Measurements from ENCODE around the gene SRGAP2B. TPM values are rescaled to one million over a fixed set of nuclear protein-coding genes. Genes with fewer than 3 reads are reported as not detected.
"Not testable (repeated sequence)": the region's sequence is repeated elsewhere in the genome, so short reads cannot be mapped to it uniquely, and the experiment has no call there.

The SRGAP2B gene
- total and polyA plus RNA-seq, 4 experiments from 2014 or later, result 0.76 to 28.5 (median 14.3) TPM

DNA sequence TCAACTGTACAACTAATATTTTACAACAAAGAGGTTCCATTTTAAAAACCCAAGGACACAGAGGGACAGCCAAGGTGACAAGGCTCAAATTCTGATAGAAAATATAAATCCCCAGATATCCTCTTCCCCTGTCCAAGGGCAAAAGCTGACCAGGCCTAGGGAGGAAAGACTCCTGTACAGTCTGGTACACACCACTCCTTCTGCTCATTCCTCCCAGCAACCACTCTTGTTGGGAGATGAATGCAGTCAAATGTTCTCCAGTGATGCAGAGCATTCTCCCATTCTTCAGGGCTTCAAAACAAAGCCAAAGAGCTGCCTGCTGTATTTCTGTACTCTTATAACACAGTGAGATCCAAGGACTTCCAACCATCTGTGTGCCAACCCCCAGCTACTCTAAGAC is 69.8 kb downstream of the SRGAP2B start:
- H3K4me3 Mint-ChIP-seq; H3K4me1 ChIP-seq (ENCODE audit: insufficient read depth, low read length); intact Hi-C loops (cut with micrococcal nuclease); H3K36me3 Mint-ChIP-seq; H3K9me3 Mint-ChIP-seq; H3K4me3 ChIP-seq (ENCODE audit: low read length in 2 of 2); POLR2A ChIA-PET (ENCODE audit: partially characterized antibody); H3K9me3 ChIP-seq (ENCODE audit: control insufficient read depth in 1 of 2, low read length in 2 of 2); CTCF ChIA-PET (ENCODE audit: partially characterized antibody); H3K4me1 Mint-ChIP-seq; H3K27me3 ChIP-seq (ENCODE audit: insufficient read depth, low read length); H3K27ac ChIP-seq (ENCODE audit: low read depth, low read length); H3K36me3 ChIP-seq (ENCODE audit: insufficient read depth, low read length); H3K27me3 Mint-ChIP-seq; H3K27ac Mint-ChIP-seq; DNase-seq: not testable (repeated sequence)

DNA sequence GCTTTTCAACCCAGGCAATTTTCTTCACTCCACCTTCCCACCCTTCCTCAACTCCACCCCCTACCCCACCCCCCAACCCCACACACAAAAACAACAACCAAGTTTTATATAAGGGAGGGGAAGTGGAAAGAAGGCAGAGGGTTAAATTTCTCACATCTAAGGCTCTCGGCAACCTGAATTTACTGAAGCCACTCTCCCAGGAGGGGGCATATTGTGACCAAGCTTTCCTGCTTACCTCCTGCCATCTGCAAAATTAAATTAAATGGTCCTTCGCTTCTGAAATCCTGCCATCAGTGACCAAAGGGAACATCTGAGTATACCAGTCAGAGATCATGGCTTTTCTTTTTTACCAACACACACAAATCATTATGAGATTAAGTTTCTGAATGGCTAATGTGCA is 72.9 kb downstream of the SRGAP2B start:
- H3K36me3 Mint-ChIP-seq; intact Hi-C loops (cut with micrococcal nuclease); DNase-seq; H3K4me1 ChIP-seq (ENCODE audit: insufficient read depth, low read length); H3K36me3 ChIP-seq (ENCODE audit: insufficient read depth, low read length); H3K27ac Mint-ChIP-seq; H3K9me3 Mint-ChIP-seq; H3K4me1 Mint-ChIP-seq; H3K27me3 ChIP-seq (ENCODE audit: insufficient read depth, low read length); H3K4me3 Mint-ChIP-seq; POLR2A ChIA-PET (ENCODE audit: partially characterized antibody); H3K9me3 ChIP-seq (ENCODE audit: control insufficient read depth in 1 of 2, low read length in 2 of 2); H3K27ac ChIP-seq (ENCODE audit: low read depth, low read length); CTCF ChIA-PET (ENCODE audit: partially characterized antibody); H3K4me3 ChIP-seq (ENCODE audit: low read length in 2 of 2); H3K27me3 Mint-ChIP-seq: not testable (repeated sequence)

DNA sequence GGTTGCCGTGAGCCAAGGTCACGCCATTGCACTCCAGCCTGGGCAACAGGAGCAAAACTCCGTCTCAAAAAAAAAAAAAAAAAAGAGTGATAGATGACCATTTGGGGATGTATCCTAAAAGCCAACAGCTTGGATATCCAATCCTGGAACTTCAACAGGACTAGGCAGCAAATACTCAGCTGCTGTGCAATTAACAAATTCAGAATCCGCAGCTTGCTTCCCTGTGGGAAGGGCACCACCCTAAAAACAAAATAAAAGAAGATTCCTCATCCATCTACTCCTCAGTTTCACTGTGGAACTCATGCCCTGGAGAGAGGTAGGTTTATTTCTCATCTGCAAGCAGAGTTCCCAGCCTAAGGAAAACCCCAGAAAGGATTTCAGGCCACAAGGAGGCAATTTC is 73.4 kb downstream of the SRGAP2B start:
- H3K36me3 Mint-ChIP-seq; H3K9me3 ChIP-seq (ENCODE audit: control insufficient read depth in 1 of 2, low read length in 2 of 2); H3K27me3 ChIP-seq (ENCODE audit: insufficient read depth, low read length); H3K4me1 ChIP-seq (ENCODE audit: insufficient read depth, low read length); H3K36me3 ChIP-seq (ENCODE audit: insufficient read depth, low read length); H3K27me3 Mint-ChIP-seq; H3K9me3 Mint-ChIP-seq; H3K4me3 ChIP-seq (ENCODE audit: low read length in 2 of 2); DNase-seq; H3K4me1 Mint-ChIP-seq; POLR2A ChIA-PET (ENCODE audit: partially characterized antibody); H3K4me3 Mint-ChIP-seq; CTCF ChIA-PET (ENCODE audit: partially characterized antibody); intact Hi-C loops (cut with micrococcal nuclease); H3K27ac Mint-ChIP-seq; H3K27ac ChIP-seq (ENCODE audit: low read depth, low read length): not testable (repeated sequence)

DNA sequence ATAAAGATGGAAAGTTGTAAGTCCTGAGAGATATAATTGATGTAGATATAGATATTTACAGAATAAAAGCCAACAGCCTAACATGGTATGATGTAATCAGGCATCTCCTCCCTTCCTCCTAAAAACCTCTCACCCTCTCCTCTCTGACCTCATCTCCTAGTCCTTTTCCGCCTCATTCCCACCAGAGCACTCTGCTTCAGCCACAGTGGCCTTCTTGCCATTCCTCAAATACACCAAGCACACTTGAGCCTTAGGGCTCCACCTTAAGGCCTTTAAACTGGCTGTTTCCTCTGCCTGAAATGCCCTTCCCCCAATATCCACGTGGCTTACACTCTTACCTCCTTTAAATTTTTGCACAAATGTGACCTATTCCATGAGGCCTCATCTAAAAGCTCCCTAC is 75.4 kb downstream of the SRGAP2B start:
- H3K4me3 Mint-ChIP-seq; H3K4me1 Mint-ChIP-seq; H3K36me3 ChIP-seq (ENCODE audit: insufficient read depth, low read length); intact Hi-C loops (cut with micrococcal nuclease); POLR2A ChIA-PET (ENCODE audit: partially characterized antibody); H3K27me3 Mint-ChIP-seq; H3K4me3 ChIP-seq (ENCODE audit: low read length in 2 of 2); H3K9me3 ChIP-seq (ENCODE audit: control insufficient read depth in 1 of 2, low read length in 2 of 2); H3K27me3 ChIP-seq (ENCODE audit: insufficient read depth, low read length); H3K9me3 Mint-ChIP-seq; H3K27ac ChIP-seq (ENCODE audit: low read depth, low read length); H3K36me3 Mint-ChIP-seq; DNase-seq; CTCF ChIA-PET (ENCODE audit: partially characterized antibody); H3K4me1 ChIP-seq (ENCODE audit: insufficient read depth, low read length): not testable (repeated sequence)
- peak overlapping the region in 1 of 7 donors; percentile 42 for H3K27ac Mint-ChIP-seq

DNA sequence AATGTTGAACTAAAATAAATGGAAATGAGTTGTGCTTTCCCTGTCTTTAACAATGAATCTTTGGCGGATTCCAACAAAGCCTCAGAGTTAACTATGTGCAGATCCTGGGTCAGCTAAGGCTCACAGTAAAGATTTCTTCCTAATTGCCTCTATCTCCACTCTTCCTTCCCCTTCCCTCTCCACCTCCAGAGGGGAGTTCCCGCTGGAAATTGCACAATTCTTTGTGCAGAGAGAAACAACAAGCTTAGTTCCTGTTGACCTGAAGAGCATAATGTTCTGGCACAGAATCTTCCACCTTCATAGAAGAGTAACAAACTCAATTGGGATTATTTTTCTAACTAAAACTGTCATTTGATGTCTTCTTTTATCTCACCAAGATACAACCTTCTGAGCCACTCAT is 77.4 kb downstream of the SRGAP2B start:
- intact Hi-C loops (cut with micrococcal nuclease); H3K4me3 ChIP-seq (ENCODE audit: low read length in 2 of 2); H3K27ac Mint-ChIP-seq; H3K27ac ChIP-seq (ENCODE audit: low read depth, low read length); POLR2A ChIA-PET (ENCODE audit: partially characterized antibody); H3K9me3 Mint-ChIP-seq; H3K27me3 Mint-ChIP-seq; CTCF ChIA-PET (ENCODE audit: partially characterized antibody); H3K36me3 ChIP-seq (ENCODE audit: insufficient read depth, low read length); H3K9me3 ChIP-seq (ENCODE audit: control insufficient read depth in 1 of 2, low read length in 2 of 2); H3K4me3 Mint-ChIP-seq; H3K4me1 Mint-ChIP-seq; H3K36me3 Mint-ChIP-seq; H3K4me1 ChIP-seq (ENCODE audit: insufficient read depth, low read length); DNase-seq; H3K27me3 ChIP-seq (ENCODE audit: insufficient read depth, low read length): not testable (repeated sequence)

DNA sequence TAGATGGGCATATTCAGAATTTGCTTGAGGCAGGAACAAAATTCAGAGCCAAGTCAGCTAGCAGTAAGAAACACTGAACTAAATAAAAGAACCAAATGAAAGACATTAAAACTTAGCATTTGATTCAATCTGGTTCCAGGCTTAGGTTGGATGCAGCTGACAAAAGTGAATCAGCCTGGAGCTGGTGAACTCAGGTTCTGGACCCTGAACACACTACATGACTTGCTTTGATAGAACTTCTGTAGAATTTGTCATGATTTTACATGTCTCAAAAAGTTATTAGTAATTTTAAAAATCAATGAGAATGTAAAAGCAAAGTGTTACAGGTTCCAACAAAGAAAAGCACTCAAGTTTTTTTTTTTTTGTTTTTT is 78.7 kb downstream of the SRGAP2B start:
- H3K9me3 ChIP-seq (ENCODE audit: control insufficient read depth in 1 of 2, low read length in 2 of 2); H3K4me1 ChIP-seq (ENCODE audit: insufficient read depth, low read length); H3K27ac ChIP-seq (ENCODE audit: low read depth, low read length); CTCF ChIA-PET (ENCODE audit: partially characterized antibody); POLR2A ChIA-PET (ENCODE audit: partially characterized antibody); DNase-seq; H3K36me3 Mint-ChIP-seq; H3K4me1 Mint-ChIP-seq; H3K36me3 ChIP-seq (ENCODE audit: insufficient read depth, low read length); H3K4me3 Mint-ChIP-seq; H3K4me3 ChIP-seq (ENCODE audit: low read length in 2 of 2); intact Hi-C loops (cut with micrococcal nuclease); H3K27me3 ChIP-seq (ENCODE audit: insufficient read depth, low read length); H3K9me3 Mint-ChIP-seq; H3K27ac Mint-ChIP-seq; H3K27me3 Mint-ChIP-seq: not testable (repeated sequence)

DNA sequence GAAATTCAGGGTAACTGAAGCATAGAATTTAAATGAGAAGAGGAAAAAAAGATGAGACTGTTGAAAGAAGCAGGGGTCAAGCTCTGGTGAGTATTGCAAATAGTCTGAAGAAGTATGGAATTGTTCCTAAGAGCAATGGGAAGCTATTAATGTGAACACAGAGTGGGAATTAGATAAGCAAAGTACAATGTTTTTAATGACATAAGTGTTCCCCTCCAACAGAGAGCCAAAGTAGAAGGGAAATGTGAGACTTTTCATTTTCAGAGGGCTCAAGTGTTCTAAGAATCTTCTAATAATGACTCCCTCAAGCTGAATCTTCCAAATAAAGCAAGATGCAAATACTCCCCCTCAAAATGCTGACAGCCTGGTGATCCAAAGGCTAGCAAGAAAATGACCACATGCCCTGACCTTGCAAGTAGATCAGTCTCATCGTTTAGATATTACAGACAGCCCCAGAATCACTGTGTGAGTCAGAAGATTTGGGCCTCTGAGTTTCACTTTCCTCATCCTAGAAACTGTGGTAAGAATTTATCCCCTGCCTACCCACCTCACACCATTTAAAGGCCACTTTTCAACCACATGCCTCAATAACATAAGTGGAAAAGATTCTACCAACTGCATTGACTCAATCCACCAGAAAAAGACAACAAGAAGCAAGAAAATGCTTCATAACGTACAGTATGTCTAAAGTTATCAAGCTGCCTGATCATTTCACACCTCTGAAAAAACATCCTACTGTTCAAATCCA is 79.2 kb downstream of the SRGAP2B start:
- H3K9me3 ChIP-seq (ENCODE audit: control insufficient read depth in 1 of 2, low read length in 2 of 2); H3K4me3 Mint-ChIP-seq; CTCF ChIA-PET (ENCODE audit: partially characterized antibody); H3K4me1 Mint-ChIP-seq; POLR2A ChIA-PET (ENCODE audit: partially characterized antibody); DNase-seq; H3K9me3 Mint-ChIP-seq; H3K4me3 ChIP-seq (ENCODE audit: low read length in 2 of 2); intact Hi-C loops (cut with micrococcal nuclease); H3K4me1 ChIP-seq (ENCODE audit: insufficient read depth, low read length); H3K27ac ChIP-seq (ENCODE audit: low read depth, low read length); H3K36me3 ChIP-seq (ENCODE audit: insufficient read depth, low read length); H3K27me3 Mint-ChIP-seq; H3K27me3 ChIP-seq (ENCODE audit: insufficient read depth, low read length); H3K36me3 Mint-ChIP-seq: not testable (repeated sequence)
- H3K27ac Mint-ChIP-seq, result peak overlapping the region in 1 of 7 donors; percentile 74

DNA sequence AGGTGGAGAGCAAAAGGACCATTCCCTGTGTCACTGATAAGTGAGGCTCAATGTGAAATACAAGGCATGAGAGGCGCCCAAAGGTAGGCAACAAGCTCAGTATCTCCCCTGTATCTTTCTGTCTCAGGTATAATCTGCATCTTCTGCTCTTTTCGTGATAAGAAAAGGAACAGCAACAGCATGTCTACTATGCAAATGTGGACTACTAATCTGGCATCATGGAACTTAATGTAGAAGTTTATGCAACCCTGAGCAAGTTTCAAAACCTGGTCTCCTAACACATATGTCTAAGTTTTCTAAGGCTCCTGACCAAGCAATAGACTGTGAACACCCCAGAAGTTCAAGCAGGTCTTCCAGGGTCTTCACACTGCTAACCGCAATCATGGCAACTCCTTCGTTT is 81.8 kb downstream of the SRGAP2B start:
- H3K36me3 Mint-ChIP-seq; H3K9me3 ChIP-seq (ENCODE audit: control insufficient read depth in 1 of 2, low read length in 2 of 2); intact Hi-C loops (cut with micrococcal nuclease); DNase-seq; H3K27ac ChIP-seq (ENCODE audit: low read depth, low read length); H3K9me3 Mint-ChIP-seq; H3K27ac Mint-ChIP-seq; H3K36me3 ChIP-seq (ENCODE audit: insufficient read depth, low read length); POLR2A ChIA-PET (ENCODE audit: partially characterized antibody); H3K27me3 Mint-ChIP-seq; H3K4me3 ChIP-seq (ENCODE audit: low read length in 2 of 2); H3K4me1 Mint-ChIP-seq; H3K27me3 ChIP-seq (ENCODE audit: insufficient read depth, low read length); H3K4me3 Mint-ChIP-seq; CTCF ChIA-PET (ENCODE audit: partially characterized antibody); H3K4me1 ChIP-seq (ENCODE audit: insufficient read depth, low read length): not testable (repeated sequence)
